Measurements from ENCODE around the gene TMEM134.

The TMEM134 gene

GRCh38 chr11:67456068-67456705 lies 12.9 kb downstream of the TMEM134 start:
- no peak for DNase-seq

DNA sequence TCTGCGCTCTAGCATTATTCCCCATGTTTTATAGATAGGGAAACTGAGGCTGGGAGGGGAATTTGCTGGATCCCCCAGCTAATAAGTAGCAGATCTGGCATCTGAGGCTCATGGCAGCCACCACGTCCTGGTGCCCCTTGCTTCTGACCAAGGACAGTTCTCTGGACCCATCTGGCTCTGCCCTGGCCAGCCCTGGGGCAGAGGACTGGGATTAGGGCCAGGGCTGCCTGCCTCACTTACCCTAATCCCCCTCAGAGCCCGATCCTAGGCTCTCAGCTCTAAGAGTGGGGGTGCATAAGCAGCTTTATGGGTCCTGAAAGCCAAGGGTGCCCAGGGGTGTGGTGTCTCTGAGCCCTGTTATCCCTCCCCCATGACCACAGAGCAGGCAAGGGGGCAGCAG lies 14.0 kb downstream of the TMEM134 start, which contains the start of gene CABP4:
Gene CABP4, plus strand, starts transcription at position 301 of the 400 bp plus-strand sequence. Its CDS starts 70 bp downstream, at position 371.
- no peak for DNase-seq

DNA sequence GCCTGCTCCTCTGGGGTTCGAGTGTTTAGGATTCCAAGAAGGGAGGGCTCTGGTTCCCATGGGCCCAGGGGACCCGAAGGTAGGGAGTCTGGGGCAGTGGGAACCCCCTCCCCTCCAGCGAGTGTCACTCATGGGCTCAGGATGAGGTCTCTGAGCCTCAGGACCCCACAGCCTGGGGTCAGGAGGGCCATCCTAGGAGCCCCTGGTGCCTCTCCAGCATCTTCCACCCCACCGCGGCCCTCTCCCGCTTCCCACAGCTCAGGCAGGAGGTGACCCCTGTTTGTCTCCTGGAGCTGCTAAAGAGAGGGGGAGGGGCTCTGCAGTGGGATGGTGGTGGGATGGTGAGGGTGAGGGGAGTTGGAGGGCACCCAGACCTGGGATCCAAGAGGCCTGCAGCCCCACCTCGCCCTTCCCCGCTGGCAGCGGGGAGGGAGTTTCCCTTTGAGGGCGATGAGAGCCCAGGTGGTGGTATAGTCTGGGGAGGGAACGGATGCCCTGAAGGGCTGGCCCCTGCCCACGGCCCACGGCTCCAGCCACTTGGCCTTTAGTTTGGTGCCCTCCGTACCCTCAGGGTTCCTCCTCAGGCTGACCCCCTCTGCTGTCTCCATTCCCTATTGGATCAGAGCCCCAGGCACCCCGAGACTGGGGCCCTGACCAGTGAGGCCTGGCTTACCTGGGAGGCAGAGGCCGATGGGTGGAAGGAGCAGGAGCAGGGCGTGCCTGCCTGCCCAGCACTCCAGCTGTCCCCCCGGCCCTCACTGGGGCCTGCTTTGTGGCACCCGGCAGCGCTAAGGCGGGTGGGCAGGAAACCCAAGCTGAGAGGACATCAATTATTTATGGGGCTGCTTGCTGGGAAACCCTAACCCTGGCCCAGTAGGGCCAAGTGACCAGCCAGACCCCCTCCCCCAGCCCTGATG lies 15.0 kb downstream of the TMEM134 start:
- DNase-seq: no peak

- DNase-seq: no peak
These were observed 16.7 kb downstream of the TMEM134 start, which contains the start of gene GPR152 for GRCh38 chr11:67452141-67452952. GPR152 (minus strand) TSS chr11:67452729; CDS start chr11:67452724, 5 bp downstream.

GRCh38 chr11:67451658-67451976 lies 17.4 kb downstream of the TMEM134 start:
- no peak for DNase-seq

GRCh38 chr11:67450796-67451657 lies 18.0 kb downstream of the TMEM134 start:
- no peak for DNase-seq

- no peak for DNase-seq
These were observed 19.8 kb downstream of the TMEM134 start for GRCh38 chr11:67449116-67449844.

- no peak for DNase-seq
These were observed 20.8 kb downstream of the TMEM134 start for GRCh38 chr11:67448220-67448609.

DNA sequence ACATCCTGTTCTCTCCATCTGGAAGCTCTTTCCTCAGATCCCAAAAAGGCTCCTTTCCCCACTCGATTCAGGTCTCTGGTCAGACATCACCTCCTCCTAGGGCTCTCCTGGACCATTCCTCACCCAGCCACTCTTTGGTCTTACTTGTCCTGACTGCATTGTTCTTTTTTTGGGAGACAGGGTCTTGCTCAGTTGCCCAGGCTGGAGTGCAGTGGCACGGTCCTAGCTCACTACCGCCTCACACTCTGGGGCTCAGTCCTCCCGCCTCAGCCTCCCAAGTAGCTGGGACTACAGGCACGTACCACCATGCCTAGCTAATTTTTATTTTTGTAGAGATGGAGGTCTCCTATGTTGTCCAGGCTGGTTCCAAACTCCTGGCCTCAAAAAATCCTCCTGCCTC lies 23.5 kb downstream of the TMEM134 start:
- DNase-seq: no peak

DNA sequence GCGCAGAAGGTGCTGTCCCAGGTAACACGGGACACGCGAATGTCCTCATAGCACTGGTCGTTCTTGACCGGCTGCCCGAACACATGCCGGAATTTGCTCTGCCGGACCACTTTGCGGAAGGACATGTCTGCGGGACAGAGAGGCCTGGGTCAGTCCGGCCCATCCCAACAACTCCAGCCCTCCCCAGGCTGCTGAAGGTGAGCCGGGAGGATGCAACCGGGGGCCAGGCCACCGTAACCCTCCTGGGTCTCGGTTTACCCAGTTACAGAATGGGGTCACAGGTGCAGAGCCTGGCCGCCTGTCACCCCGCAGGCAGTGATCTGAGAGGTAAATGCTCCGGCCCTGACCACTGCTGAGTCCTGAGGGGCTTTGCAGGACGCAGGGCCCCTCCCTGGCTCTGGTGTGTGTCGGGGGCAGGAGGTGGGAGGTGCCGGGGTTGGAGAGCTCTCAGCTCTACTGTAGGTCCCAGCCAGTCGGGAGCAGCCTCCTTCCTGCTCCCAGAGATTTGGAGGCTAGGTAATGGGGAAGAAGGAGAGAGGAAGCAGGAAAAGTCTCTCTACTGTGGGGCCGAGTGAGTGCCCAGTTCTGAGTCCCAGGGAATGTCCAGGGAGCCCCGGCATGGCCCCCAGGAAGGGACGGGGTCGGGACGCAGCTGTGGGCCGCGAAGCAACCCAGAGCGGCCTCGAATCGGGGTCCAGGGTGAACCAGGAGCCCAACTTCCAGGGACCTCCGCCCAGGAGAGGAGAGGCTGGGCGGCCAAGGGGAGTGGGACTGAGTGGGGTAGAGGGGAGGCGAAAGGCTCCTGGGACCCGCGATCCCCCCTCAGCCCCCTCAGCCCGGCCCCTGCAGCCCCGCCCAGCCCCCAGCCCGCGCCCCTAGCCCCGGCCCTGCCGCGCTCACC lies 26.3 kb downstream of the TMEM134 start:
- no peak for DNase-seq

GRCh38 chr11:67441731-67442351 lies 27.2 kb downstream of the TMEM134 start:
- DNase-seq: no peak

DNA sequence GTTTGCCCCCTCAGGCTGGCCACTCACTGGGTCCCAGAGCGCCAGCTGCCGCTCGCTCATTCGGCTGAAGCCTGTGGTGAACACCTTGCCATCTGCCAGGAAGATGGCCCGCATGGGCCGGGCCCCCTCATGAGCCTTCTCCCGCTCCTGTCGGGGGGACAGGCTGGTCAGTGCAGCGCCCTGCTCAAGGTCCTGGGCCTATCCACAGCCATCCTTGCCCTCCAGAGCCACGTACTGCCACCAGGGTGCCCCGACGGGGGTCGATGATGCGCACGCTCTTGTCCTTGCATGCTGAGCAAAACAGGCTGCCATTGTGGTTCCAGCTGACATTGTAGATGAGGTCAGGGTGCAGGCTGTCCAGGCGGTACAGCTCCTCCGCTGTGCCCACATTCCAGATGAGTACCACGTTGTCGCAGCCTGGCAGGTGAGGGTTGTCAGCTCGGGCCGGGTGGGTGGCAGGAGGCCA lies 27.9 kb downstream of the TMEM134 start:
- DNase-seq: no peak

GRCh38 chr11:67440229-67441097 lies 28.6 kb downstream of the TMEM134 start:
- no peak for DNase-seq

DNA sequence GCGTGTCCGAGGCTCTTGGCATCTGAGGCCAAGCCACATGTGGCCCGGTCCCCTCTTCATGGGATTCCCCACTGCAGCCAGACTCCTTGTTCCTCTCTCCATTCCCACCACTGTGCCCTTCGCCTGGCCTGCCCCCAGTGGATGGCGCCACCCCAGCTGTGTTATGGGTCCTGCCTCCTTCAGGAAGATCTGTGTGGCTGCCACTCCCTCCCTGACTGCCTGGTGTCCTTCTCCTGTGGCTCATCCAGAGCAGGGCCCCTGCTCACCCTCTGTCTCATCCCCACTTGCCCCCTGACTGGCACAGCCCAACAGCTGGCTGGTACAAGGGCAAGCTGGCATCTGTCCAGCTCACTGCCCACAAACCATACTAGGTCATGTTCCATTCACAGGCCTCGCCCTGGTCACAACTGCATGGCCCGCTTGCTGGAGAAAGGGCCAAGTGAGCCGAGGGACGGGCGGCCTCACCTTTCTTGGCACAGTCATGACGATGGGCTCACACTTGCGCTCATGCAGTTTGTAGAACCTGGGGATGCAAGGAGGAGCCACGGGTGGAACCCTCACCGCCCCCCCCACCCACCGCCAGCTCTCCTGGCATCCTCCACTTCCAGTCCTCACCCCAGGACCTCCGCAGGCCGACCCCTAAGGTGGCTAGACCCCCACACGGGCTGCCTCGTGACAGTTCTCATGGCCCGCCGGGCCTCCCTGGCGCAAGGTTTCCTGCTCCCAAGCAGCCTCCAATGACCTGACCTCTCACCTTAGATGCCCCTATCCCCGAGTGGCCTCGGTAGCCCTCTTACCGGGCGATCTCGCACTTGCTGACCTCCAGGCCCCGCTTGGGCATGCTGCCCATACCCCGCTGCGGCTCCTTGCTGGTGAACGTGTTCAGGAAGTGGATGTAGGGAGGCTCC lies 29.5 kb downstream of the TMEM134 start:
- DNase-seq: no peak

DNA sequence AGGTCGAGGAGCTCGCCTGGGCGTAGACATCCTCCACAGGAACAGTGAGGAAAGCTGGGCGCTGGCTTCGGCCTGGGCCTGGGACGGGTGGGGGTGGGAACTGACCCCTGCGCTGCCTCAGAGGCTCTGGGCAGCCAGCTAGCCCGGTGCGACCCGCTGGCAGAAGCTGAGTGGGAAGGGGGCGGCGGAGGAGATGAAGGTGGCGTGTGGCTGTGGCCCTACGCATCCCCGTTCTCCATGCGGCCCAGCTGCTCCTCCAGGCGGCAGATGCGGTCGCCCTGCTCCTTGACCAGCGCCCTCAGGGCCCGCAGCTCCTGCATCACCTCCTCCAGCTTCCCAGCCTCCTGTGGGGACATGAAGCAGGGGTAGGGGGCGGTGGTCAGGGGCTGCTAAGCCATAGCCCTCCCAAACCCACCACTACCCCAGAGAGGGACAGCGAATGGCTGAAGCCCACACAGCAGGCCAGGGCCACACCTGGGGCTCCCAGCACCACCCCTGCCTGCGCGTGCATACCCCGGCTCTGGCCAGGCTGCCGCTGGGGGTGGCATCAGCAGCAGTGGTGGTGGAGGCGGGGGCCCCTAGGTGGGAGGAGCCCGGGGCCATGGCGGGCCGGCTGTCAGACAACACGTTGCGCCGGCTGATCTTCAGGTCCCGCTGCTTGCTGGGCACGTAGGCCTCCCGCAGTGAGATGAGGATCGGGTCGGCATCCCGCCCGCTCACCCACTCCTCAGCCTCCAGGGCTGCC lies 30.7 kb downstream of the TMEM134 start:
- DNase-seq: peak; percentile 71

GRCh38 chr11:67437809-67438157 lies 31.3 kb downstream of the TMEM134 start:
- DNase-seq: no peak
